ENCODE results near the gene RHCE.
"Not testable (repeated sequence)": the region's sequence is repeated elsewhere in the genome, so short reads cannot be mapped to it uniquely, and the experiment has no call there.

RHCE gene

GRCh38 chr1:25383875-25384274 is 36.8 kb downstream of the RHCE start:
- not testable (repeated sequence) for H3K27ac ChIP-seq (ENCODE audit: low read length); H3K4me1 ChIP-seq (ENCODE audit: insufficient read depth, low read length); H3K27me3 ChIP-seq (ENCODE audit: insufficient read depth, low read length); H3K9me3 ChIP-seq (ENCODE audit: insufficient read depth, low read depth, low read length); H3K9ac ChIP-seq (ENCODE audit: low read depth, low read length); H3K36me3 ChIP-seq (ENCODE audit: insufficient read depth, low read depth, low read length); H3K4me3 ChIP-seq (ENCODE audit: low read length)

- not testable (repeated sequence) for H3K4me1 ChIP-seq (ENCODE audit: insufficient read depth, low read length); H3K36me3 ChIP-seq (ENCODE audit: insufficient read depth, low read depth, low read length); H3K4me3 ChIP-seq (ENCODE audit: low read length); H3K9me3 ChIP-seq (ENCODE audit: insufficient read depth, low read depth, low read length); H3K27me3 ChIP-seq (ENCODE audit: insufficient read depth, low read length); H3K9ac ChIP-seq (ENCODE audit: low read depth, low read length); H3K27ac ChIP-seq (ENCODE audit: low read length)
These were observed 37.5 kb downstream of the RHCE start for GRCh38 chr1:25383090-25383489.

GRCh38 chr1:25382543-25382942 is 38.1 kb downstream of the RHCE start:
- H3K36me3 ChIP-seq (ENCODE audit: insufficient read depth, low read depth, low read length); H3K27ac ChIP-seq (ENCODE audit: low read length); H3K9ac ChIP-seq (ENCODE audit: low read depth, low read length); H3K27me3 ChIP-seq (ENCODE audit: insufficient read depth, low read length); H3K4me3 ChIP-seq (ENCODE audit: low read length); H3K9me3 ChIP-seq (ENCODE audit: insufficient read depth, low read depth, low read length); H3K4me1 ChIP-seq (ENCODE audit: insufficient read depth, low read length): not testable (repeated sequence)

- H3K27me3 ChIP-seq (ENCODE audit: insufficient read depth, low read length); H3K27ac ChIP-seq (ENCODE audit: low read length); H3K9me3 ChIP-seq (ENCODE audit: insufficient read depth, low read depth, low read length); H3K4me1 ChIP-seq (ENCODE audit: insufficient read depth, low read length); H3K36me3 ChIP-seq (ENCODE audit: insufficient read depth, low read depth, low read length); H3K9ac ChIP-seq (ENCODE audit: low read depth, low read length); H3K4me3 ChIP-seq (ENCODE audit: low read length): not testable (repeated sequence)
These were observed 42.3 kb downstream of the RHCE start for GRCh38 chr1:25378367-25378766.

GRCh38 chr1:25371757-25372156 is 48.9 kb downstream of the RHCE start:
- not testable (repeated sequence) for H3K27ac ChIP-seq (ENCODE audit: low read length)

GRCh38 chr1:25369691-25370271 is 50.8 kb downstream of the RHCE start:
- not testable (repeated sequence) for H3K36me3 ChIP-seq (ENCODE audit: insufficient read depth, low read depth, low read length); H3K27ac ChIP-seq (ENCODE audit: low read length)

More at GRCh38 chr1:25371757-25372156, 48.9 kb downstream of the RHCE start:
- not testable (repeated sequence) for H3K9me3 ChIP-seq (ENCODE audit: insufficient read depth, low read depth, low read length); H3K4me3 ChIP-seq (ENCODE audit: low read length); H3K36me3 ChIP-seq (ENCODE audit: insufficient read depth, low read depth, low read length); H3K4me1 ChIP-seq (ENCODE audit: insufficient read depth, low read length); H3K27me3 ChIP-seq (ENCODE audit: insufficient read depth, low read length); H3K9ac ChIP-seq (ENCODE audit: low read depth, low read length)

GRCh38 chr1:25369241-25369640 is 51.4 kb downstream of the RHCE start:
- Histone ChIP-seq H3K27ac (ENCODE audit: low read length) (no peak overlapping the region), H3K4me1 (ENCODE audit: insufficient read depth, low read length) (no peaks in the 10 kb centered on the region), H3K4me3 (ENCODE audit: low read length) (no peak overlapping the region), H3K9me3 (ENCODE audit: insufficient read depth, low read depth, low read length) (no peaks in the 10 kb centered on the region), H3K27me3 (ENCODE audit: insufficient read depth, low read length) (no peaks in the 10 kb centered on the region), H3K36me3 (ENCODE audit: insufficient read depth, low read depth, low read length) (no peaks in the 10 kb centered on the region), H3K9ac (ENCODE audit: low read depth, low read length) (no peak overlapping the region)

More at GRCh38 chr1:25369691-25370271, 50.8 kb downstream of the RHCE start:
- not testable (repeated sequence) for H3K9ac ChIP-seq (ENCODE audit: low read depth, low read length); H3K4me1 ChIP-seq (ENCODE audit: insufficient read depth, low read length); H3K4me3 ChIP-seq (ENCODE audit: low read length); H3K27me3 ChIP-seq (ENCODE audit: insufficient read depth, low read length); H3K9me3 ChIP-seq (ENCODE audit: insufficient read depth, low read depth, low read length)

GRCh38 chr1:25362634-25363559 is 57.7 kb downstream of the RHCE start:
- not testable (repeated sequence) for H3K4me3 ChIP-seq (ENCODE audit: low read length); H3K27ac ChIP-seq (ENCODE audit: low read length)

GRCh38 chr1:25361901-25362300 is 58.7 kb downstream of the RHCE start:
- H3K9me3 ChIP-seq (ENCODE audit: insufficient read depth, low read depth, low read length) = no peaks in the 10 kb centered on the region

More at GRCh38 chr1:25362634-25363559, 57.7 kb downstream of the RHCE start:
- not testable (repeated sequence) for H3K4me1 ChIP-seq (ENCODE audit: insufficient read depth, low read length); H3K27me3 ChIP-seq (ENCODE audit: insufficient read depth, low read length); H3K9me3 ChIP-seq (ENCODE audit: insufficient read depth, low read depth, low read length); H3K9ac ChIP-seq (ENCODE audit: low read depth, low read length)
- peaks cover 35% of the 10 kb centered on the region for H3K36me3 ChIP-seq (ENCODE audit: insufficient read depth, low read depth, low read length)

GRCh38 chr1:25360596-25361581 is 59.7 kb downstream of the RHCE start:
- H3K27ac ChIP-seq (ENCODE audit: low read length) = no peak overlapping the region
- H3K27me3 ChIP-seq (ENCODE audit: insufficient read depth, low read length) = no peaks in the 10 kb centered on the region
- no peaks in the 10 kb centered on the region for H3K9me3 ChIP-seq (ENCODE audit: insufficient read depth, low read depth, low read length)
- no peaks in the 10 kb centered on the region for H3K4me1 ChIP-seq (ENCODE audit: insufficient read depth, low read length)
- peaks cover 50% of the 10 kb centered on the region for H3K36me3 ChIP-seq (ENCODE audit: insufficient read depth, low read depth, low read length)
- H3K9ac ChIP-seq (ENCODE audit: low read depth, low read length) = no peak overlapping the region
- no peak overlapping the region for H3K4me3 ChIP-seq (ENCODE audit: low read length)

More at GRCh38 chr1:25361901-25362300, 58.7 kb downstream of the RHCE start:
- Histone ChIP-seq H3K36me3 (ENCODE audit: insufficient read depth, low read depth, low read length) (peaks cover 40% of the 10 kb centered on the region), H3K4me3 (ENCODE audit: low read length) (no peak overlapping the region), H3K27ac (ENCODE audit: low read length) (no peak overlapping the region), H3K9ac (ENCODE audit: low read depth, low read length) (no peak overlapping the region), H3K27me3 (ENCODE audit: insufficient read depth, low read length) (no peaks in the 10 kb centered on the region), H3K4me1 (ENCODE audit: insufficient read depth, low read length) (no peaks in the 10 kb centered on the region)

- no peaks in the 10 kb centered on the region for H3K27me3 ChIP-seq (ENCODE audit: insufficient read depth, low read length)
- H3K4me3 ChIP-seq (ENCODE audit: low read length) = no peak overlapping the region
- H3K27ac ChIP-seq (ENCODE audit: low read length) = no peak overlapping the region
- no peaks in the 10 kb centered on the region for H3K4me1 ChIP-seq (ENCODE audit: insufficient read depth, low read length)
- H3K9me3 ChIP-seq (ENCODE audit: insufficient read depth, low read depth, low read length) = no peaks in the 10 kb centered on the region
- no peak overlapping the region for H3K9ac ChIP-seq (ENCODE audit: low read depth, low read length)
- H3K36me3 ChIP-seq (ENCODE audit: insufficient read depth, low read depth, low read length) = peaks cover 80% of the 10 kb centered on the region
These were observed 63.8 kb downstream of the RHCE start for GRCh38 chr1:25356848-25357247.

All from iPS-20b (cell line).